Measurements from ENCODE around the gene MGST1.

GRCh38 chr12:16349131-16349460, 1.7 kb downstream of the MGST1 start:
- TF ChIP-seq POLR2A (IDR thresholded peaks at IDR 0.05) (no peak), CTCF (IDR thresholded peaks at IDR 0.05 in 8 of 11, conservative IDR thresholded peaks at IDR 0.05 in 3 of 11) (no peak), POLR2AphosphoS5 (IDR thresholded peaks at IDR 0.05) (no peak)
